ENCODE measurements around the gene FLCN.

Gene FLCN

DNA sequence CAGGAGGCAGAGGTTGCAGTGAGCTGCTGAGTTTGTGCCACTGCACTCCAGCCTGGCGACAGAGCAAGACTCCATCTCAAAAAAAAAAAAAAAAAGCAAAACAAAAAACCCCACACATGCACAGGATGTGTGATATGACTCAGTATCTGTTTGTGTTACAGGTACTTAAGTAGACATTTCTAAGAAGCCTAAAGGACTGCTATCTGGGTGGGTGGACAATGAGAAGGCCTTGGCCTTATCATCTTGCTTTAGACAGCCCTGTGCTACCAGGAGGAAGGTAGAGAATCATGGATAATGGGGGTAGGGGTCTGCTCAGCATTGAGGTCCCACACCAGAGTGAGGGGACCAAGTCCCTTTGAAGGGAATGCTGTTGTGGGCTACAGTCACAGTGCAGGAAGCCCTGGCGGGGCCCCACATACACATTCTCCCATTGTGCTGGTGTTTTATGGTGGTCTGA, 57.6 kb downstream of the FLCN start:
- Histone ChIP-seq H3K27ac (replicated peaks) (no peak overlapping the region), H3K4me3 (replicated peaks; ENCODE audit: insufficient read depth, low read length) (no peak overlapping the region), H3K27me3 (ENCODE audit: insufficient read depth, poor library complexity, severe bottlenecking) (no peaks in the 10 kb centered on the region)
- TF ChIP-seq SPI1 (IDR thresholded peaks at IDR 0.05; ENCODE audit: borderline replicate concordance, low read depth) (no peak), GABPA (IDR thresholded peaks at IDR 0.05; ENCODE audit: low read depth) (no peak), POLR2AphosphoS5 (IDR thresholded peaks at IDR 0.05; ENCODE audit: low read depth) (no peak)
- TF ChIP-seq, protein P1, sequence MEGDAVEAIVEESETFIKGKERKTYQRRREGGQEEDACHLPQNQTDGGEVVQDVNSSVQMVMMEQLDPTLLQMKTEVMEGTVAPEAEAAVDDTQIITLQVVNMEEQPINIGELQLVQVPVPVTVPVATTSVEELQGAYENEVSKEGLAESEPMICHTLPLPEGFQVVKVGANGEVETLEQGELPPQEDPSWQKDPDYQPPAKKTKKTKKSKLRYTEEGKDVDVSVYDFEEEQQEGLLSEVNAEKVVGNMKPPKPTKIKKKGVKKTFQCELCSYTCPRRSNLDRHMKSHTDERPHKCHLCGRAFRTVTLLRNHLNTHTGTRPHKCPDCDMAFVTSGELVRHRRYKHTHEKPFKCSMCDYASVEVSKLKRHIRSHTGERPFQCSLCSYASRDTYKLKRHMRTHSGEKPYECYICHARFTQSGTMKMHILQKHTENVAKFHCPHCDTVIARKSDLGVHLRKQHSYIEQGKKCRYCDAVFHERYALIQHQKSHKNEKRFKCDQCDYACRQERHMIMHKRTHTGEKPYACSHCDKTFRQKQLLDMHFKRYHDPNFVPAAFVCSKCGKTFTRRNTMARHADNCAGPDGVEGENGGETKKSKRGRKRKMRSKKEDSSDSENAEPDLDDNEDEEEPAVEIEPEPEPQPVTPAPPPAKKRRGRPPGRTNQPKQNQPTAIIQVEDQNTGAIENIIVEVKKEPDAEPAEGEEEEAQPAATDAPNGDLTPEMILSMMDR (IDR thresholded peaks at IDR 0.05; ENCODE audit: insufficient read depth, low read length): no peak
- TF ChIP-seq, protein P2, sequence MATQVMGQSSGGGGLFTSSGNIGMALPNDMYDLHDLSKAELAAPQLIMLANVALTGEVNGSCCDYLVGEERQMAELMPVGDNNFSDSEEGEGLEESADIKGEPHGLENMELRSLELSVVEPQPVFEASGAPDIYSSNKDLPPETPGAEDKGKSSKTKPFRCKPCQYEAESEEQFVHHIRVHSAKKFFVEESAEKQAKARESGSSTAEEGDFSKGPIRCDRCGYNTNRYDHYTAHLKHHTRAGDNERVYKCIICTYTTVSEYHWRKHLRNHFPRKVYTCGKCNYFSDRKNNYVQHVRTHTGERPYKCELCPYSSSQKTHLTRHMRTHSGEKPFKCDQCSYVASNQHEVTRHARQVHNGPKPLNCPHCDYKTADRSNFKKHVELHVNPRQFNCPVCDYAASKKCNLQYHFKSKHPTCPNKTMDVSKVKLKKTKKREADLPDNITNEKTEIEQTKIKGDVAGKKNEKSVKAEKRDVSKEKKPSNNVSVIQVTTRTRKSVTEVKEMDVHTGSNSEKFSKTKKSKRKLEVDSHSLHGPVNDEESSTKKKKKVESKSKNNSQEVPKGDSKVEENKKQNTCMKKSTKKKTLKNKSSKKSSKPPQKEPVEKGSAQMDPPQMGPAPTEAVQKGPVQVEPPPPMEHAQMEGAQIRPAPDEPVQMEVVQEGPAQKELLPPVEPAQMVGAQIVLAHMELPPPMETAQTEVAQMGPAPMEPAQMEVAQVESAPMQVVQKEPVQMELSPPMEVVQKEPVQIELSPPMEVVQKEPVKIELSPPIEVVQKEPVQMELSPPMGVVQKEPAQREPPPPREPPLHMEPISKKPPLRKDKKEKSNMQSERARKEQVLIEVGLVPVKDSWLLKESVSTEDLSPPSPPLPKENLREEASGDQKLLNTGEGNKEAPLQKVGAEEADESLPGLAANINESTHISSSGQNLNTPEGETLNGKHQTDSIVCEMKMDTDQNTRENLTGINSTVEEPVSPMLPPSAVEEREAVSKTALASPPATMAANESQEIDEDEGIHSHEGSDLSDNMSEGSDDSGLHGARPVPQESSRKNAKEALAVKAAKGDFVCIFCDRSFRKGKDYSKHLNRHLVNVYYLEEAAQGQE (IDR thresholded peaks at IDR 0.05; ENCODE audit: insufficient replicate concordance, low read depth): no peak
- no peak for DNase-seq (ENCODE audit: low read depth in 1 of 2, low spot score in 1 of 2)

DNA sequence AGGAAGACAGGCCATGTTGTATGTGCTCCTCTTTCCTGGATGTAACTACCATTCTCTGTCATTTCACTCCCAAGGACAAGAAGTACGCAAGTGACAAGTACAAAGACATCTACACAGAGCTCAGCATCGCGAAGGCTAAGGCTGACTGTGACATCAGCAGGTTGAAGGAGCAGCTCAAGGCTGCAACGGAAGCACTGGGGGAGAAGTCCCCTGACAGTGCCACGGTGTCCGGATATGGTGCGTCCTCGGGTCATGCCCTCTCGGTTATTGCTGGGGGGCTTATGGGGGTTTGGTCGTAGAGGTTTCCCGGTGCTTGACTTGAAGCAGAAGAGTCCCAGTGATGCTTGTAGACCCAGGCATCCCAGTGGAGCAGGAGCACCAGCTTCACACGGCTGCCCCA, 59.8 kb downstream of the FLCN start:
- DNase-seq (ENCODE audit: low read depth in 1 of 2, low spot score in 1 of 2): no peak
- no peaks in the 10 kb centered on the region for H3K27me3 ChIP-seq (ENCODE audit: insufficient read depth, poor library complexity, severe bottlenecking)
- H3K4me3 ChIP-seq (replicated peaks; ENCODE audit: insufficient read depth, low read length): no peak overlapping the region
- TF ChIP-seq GABPA (IDR thresholded peaks at IDR 0.05; ENCODE audit: low read depth) (no peak), SPI1 (IDR thresholded peaks at IDR 0.05; ENCODE audit: borderline replicate concordance, low read depth) (no peak), POLR2AphosphoS5 (IDR thresholded peaks at IDR 0.05; ENCODE audit: low read depth) (no peak)
- TF ChIP-seq, protein P1 (IDR thresholded peaks at IDR 0.05; ENCODE audit: insufficient read depth, low read length): no peak
- TF ChIP-seq, protein P2 (IDR thresholded peaks at IDR 0.05; ENCODE audit: insufficient replicate concordance, low read depth): no peak
- H3K27ac ChIP-seq (replicated peaks): no peak overlapping the region

DNA sequence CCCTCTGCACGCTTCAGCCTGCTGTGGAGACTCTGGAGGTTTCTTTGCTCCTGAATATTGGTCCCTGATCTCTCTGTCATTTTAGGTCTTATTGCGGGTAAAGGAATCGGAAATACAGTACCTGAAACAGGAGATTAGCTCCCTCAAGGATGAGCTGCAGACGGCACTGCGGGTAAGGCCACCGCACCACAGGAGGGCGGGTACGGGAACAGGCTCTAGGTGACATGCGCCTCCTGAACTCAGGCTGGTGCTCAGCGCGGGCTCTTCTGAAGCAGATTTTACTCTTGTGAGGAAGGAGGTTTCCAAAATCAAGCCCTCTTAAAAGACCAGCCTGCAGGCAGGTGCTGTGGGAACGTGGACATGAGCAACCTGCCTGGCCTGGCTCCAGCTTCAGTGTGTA, 60.6 kb downstream of the FLCN start:
- DNase-seq (ENCODE audit: low read depth in 1 of 2, low spot score in 1 of 2): no peak
- TF ChIP-seq, protein P1 (IDR thresholded peaks at IDR 0.05; ENCODE audit: insufficient read depth, low read length): no peak
- TF ChIP-seq GABPA (IDR thresholded peaks at IDR 0.05; ENCODE audit: low read depth): no peak
- TF ChIP-seq, protein P2 (IDR thresholded peaks at IDR 0.05; ENCODE audit: insufficient replicate concordance, low read depth): no peak
- no peaks in the 10 kb centered on the region for H3K27me3 ChIP-seq (ENCODE audit: insufficient read depth, poor library complexity, severe bottlenecking)
- no peak overlapping the region for H3K4me3 ChIP-seq (replicated peaks; ENCODE audit: insufficient read depth, low read length)
- no peak overlapping the region for H3K27ac ChIP-seq (replicated peaks)
